ENCODE measurements around the gene MICAL1. TPM values are rescaled to one million over a fixed set of nuclear protein-coding genes. Genes with fewer than 3 reads are reported as not detected.

MICAL1 gene
- total RNA-seq, 3 donors from 2014 or later (not counting 1 experiment from before 2014, with no cell fraction given) = 72.4 to 102 (median 81.3) TPM

GRCh38 chr6:109429496-109429895 is 26.1 kb downstream of the MICAL1 start:
- Mint-ChIP-seq H3K27ac (no peak overlapping the region), H3K27me3 (ENCODE audit: low read depth in 2 of 2) (no peaks in the 10 kb centered on the region), H3K4me1 (no peaks in the 10 kb centered on the region), H3K4me3 (no peak overlapping the region), H3K9me3 (no peaks in the 10 kb centered on the region), H3K36me3 (no peaks in the 10 kb centered on the region)
- Histone ChIP-seq H3K4me3 (ENCODE audit: low read length) (no peak overlapping the region), H3K27ac (ENCODE audit: low read length) (no peak overlapping the region), H3K9me3 (ENCODE audit: control insufficient read depth, insufficient read depth, low read length) (no peaks in the 10 kb centered on the region), H3K4me1 (ENCODE audit: control insufficient read depth, insufficient read depth, low read length) (no peaks in the 10 kb centered on the region), H3K36me3 (ENCODE audit: control insufficient read depth, insufficient read depth, low read length) (no peaks in the 10 kb centered on the region), H3K27me3 (ENCODE audit: control insufficient read depth, insufficient read depth, low read length) (no peaks in the 10 kb centered on the region)
- 98% methylated on average over 3 of the region's 3 CpGs for WGBS (ENCODE audit: insufficient coverage)
- ATAC-seq (no peak), DNase-seq (no peak)
- TF ChIP-seq, protein P1, sequence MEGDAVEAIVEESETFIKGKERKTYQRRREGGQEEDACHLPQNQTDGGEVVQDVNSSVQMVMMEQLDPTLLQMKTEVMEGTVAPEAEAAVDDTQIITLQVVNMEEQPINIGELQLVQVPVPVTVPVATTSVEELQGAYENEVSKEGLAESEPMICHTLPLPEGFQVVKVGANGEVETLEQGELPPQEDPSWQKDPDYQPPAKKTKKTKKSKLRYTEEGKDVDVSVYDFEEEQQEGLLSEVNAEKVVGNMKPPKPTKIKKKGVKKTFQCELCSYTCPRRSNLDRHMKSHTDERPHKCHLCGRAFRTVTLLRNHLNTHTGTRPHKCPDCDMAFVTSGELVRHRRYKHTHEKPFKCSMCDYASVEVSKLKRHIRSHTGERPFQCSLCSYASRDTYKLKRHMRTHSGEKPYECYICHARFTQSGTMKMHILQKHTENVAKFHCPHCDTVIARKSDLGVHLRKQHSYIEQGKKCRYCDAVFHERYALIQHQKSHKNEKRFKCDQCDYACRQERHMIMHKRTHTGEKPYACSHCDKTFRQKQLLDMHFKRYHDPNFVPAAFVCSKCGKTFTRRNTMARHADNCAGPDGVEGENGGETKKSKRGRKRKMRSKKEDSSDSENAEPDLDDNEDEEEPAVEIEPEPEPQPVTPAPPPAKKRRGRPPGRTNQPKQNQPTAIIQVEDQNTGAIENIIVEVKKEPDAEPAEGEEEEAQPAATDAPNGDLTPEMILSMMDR (IDR thresholded peaks at IDR 0.05) = no peak
- intact Hi-C loops (cut with micrococcal nuclease) = no loop called here

GRCh38 chr6:109428889-109429477 is 26.6 kb downstream of the MICAL1 start:
- Mint-ChIP-seq H3K36me3 (no peaks in the 10 kb centered on the region), H3K9me3 (no peaks in the 10 kb centered on the region)
- intact Hi-C loops (cut with micrococcal nuclease) = no loop called here

GRCh38 chr6:109424946-109425345 is 30.6 kb downstream of the MICAL1 start:
- Mint-ChIP-seq H3K27me3 (ENCODE audit: low read depth in 2 of 2) (no peaks in the 10 kb centered on the region), H3K27ac (no peak overlapping the region), H3K4me3 (no peak overlapping the region), H3K36me3 (no peaks in the 10 kb centered on the region), H3K4me1 (no peaks in the 10 kb centered on the region), H3K9me3 (no peaks in the 10 kb centered on the region)
- intact Hi-C loops (cut with micrococcal nuclease) = no loop called here
- no peak overlapping the region for H3K4me3 ChIP-seq (ENCODE audit: low read length)
- H3K4me1 ChIP-seq (ENCODE audit: control insufficient read depth, insufficient read depth, low read length) = no peaks in the 10 kb centered on the region
- H3K27me3 ChIP-seq (ENCODE audit: control insufficient read depth, insufficient read depth, low read length) = no peaks in the 10 kb centered on the region
- no peaks in the 10 kb centered on the region for H3K9me3 ChIP-seq (ENCODE audit: control insufficient read depth, insufficient read depth, low read length)
- 100% methylated on average over 1 of the region's 2 CpGs for WGBS (ENCODE audit: insufficient coverage)
- H3K36me3 ChIP-seq (ENCODE audit: control insufficient read depth, insufficient read depth, low read length) = no peaks in the 10 kb centered on the region
- H3K27ac ChIP-seq (ENCODE audit: low read length) = no peak overlapping the region
- DNase-seq = no peak
- ATAC-seq = no peak
- TF ChIP-seq, protein P1 (IDR thresholded peaks at IDR 0.05) = no peak

More at GRCh38 chr6:109428889-109429477, 26.6 kb downstream of the MICAL1 start:
- H3K36me3 ChIP-seq (ENCODE audit: control insufficient read depth, insufficient read depth, low read length) = no peaks in the 10 kb centered on the region
- no peaks in the 10 kb centered on the region for H3K4me1 Mint-ChIP-seq
- H3K27me3 ChIP-seq (ENCODE audit: control insufficient read depth, insufficient read depth, low read length) = no peaks in the 10 kb centered on the region
- no peak overlapping the region for H3K27ac Mint-ChIP-seq
- H3K4me3 Mint-ChIP-seq = no peak overlapping the region
- TF ChIP-seq, protein P1 (IDR thresholded peaks at IDR 0.05) = no peak
- H3K27me3 Mint-ChIP-seq (ENCODE audit: low read depth in 2 of 2) = no peaks in the 10 kb centered on the region
- no peak overlapping the region for H3K27ac ChIP-seq (ENCODE audit: low read length)
- WGBS (ENCODE audit: insufficient coverage) = 86% methylated on average over 6 of the region's 7 CpGs
- DNase-seq (no peak), ATAC-seq (no peak)
- H3K4me1 ChIP-seq (ENCODE audit: control insufficient read depth, insufficient read depth, low read length) = no peaks in the 10 kb centered on the region
- no peak overlapping the region for H3K4me3 ChIP-seq (ENCODE audit: low read length)
- H3K9me3 ChIP-seq (ENCODE audit: control insufficient read depth, insufficient read depth, low read length) = no peaks in the 10 kb centered on the region

GRCh38 chr6:109421184-109421583 is 34.4 kb downstream of the MICAL1 start:
- Histone ChIP-seq H3K27ac (ENCODE audit: low read length) (no peak overlapping the region), H3K4me1 (ENCODE audit: control insufficient read depth, insufficient read depth, low read length) (no peaks in the 10 kb centered on the region), H3K9me3 (ENCODE audit: control insufficient read depth, insufficient read depth, low read length) (no peaks in the 10 kb centered on the region), H3K27me3 (ENCODE audit: control insufficient read depth, insufficient read depth, low read length) (no peaks in the 10 kb centered on the region), H3K4me3 (ENCODE audit: low read length) (no peak overlapping the region), H3K36me3 (ENCODE audit: control insufficient read depth, insufficient read depth, low read length) (no peaks in the 10 kb centered on the region)
- Mint-ChIP-seq H3K4me1 (no peaks in the 10 kb centered on the region), H3K27me3 (ENCODE audit: low read depth in 2 of 2) (no peaks in the 10 kb centered on the region), H3K9me3 (no peaks in the 10 kb centered on the region), H3K27ac (no peak overlapping the region), H3K4me3 (no peak overlapping the region), H3K36me3 (no peaks in the 10 kb centered on the region)
- TF ChIP-seq, protein P1 (IDR thresholded peaks at IDR 0.05) = no peak
- no peak for ATAC-seq
- WGBS (ENCODE audit: insufficient coverage) = 100% methylated on average over 1 of the region's 1 CpG
- intact Hi-C loops (cut with micrococcal nuclease) = no loop called here
- no peak for DNase-seq
